SK-N-MC (cell line): ENCODE data around the gene TMEM221.

Source experiments
- EZH2 ChIP-seq: fragments of 200-600 bp; sonication (generic); IDR thresholded peaks from one replicate; pipeline ENCODE4 v1.6.1; 2017; ENCODE audit warnings: antibody characterized with exemption
- FOXP2 ChIP-seq: optimal IDR thresholded peaks from 2 replicates; pipeline ENCODE3; 2011; ENCODE audit warnings: mild to moderate bottlenecking, moderate library complexity; ENCODE audit not compliant: insufficient read depth; ENCODE audit errors: extremely low read length, control extremely low read depth
- POLR2AphosphoS5 ChIP-seq: IDR thresholded peaks from 2 replicates; pipeline ENCODE4 v1.6.1; 2012; ENCODE audit warnings: mild to moderate bottlenecking, low read depth, low read length, borderline replicate concordance

DNA sequence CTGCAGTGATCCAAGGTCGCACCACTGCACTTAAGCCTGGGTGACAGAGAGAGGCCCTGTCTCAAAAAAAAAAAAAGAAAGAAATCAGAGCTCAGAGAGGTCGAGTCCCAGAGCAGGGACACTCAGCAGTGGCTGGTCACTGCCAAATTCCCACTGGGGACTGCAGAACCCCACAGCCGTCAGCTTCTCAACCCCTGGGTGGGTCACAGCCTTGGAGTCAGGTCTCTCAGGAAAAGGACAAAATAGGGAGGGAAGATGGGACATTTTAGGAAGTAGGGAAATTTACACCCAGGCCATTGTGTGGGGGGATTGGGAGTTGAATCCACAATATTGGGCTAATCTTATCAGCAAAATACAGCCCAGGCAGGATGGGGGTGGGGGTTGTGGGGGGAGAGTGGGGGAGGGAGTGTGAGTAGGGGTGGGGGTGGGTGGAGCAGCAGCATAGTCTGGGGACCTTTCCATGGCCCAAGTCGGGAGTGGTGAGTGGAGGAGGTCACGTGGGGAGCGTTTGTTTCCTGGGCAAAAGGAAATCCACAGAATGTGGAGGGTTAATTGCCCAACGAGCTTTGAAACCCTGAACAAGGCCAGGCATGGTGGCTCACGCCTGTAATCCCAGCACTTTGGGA, 49.5 kb downstream of the TMEM221 start:
- no peak for TF ChIP-seq POLR2AphosphoS5
- no peak for TF ChIP-seq EZH2
- TF ChIP-seq FOXP2 = no peak
